Body of pancreas (tissue), 4 donors: ENCODE measurements around the gene IL34.

Experiments used
- CTCF ChIP-seq, 7 experiments: fragments of 450-650 bp in 4 of 7; fragments of 200-600 bp in 3 of 7; sonication (generic) in 3 of 7; IDR thresholded peaks; one replicate each; pipeline ENCODE4 v1.5.1; 2016 to 2019; ENCODE audit warnings: antibody characterized with exemption in 7 of 7
- POLR2A ChIP-seq, 3 donors: fragments of 450-650 bp; IDR thresholded peaks; one replicate each; pipeline ENCODE4 v1.6.1; 2016; ENCODE audit warnings: antibody characterized with exemption in 3 of 3, mild to moderate bottlenecking in 2 of 3

DNA sequence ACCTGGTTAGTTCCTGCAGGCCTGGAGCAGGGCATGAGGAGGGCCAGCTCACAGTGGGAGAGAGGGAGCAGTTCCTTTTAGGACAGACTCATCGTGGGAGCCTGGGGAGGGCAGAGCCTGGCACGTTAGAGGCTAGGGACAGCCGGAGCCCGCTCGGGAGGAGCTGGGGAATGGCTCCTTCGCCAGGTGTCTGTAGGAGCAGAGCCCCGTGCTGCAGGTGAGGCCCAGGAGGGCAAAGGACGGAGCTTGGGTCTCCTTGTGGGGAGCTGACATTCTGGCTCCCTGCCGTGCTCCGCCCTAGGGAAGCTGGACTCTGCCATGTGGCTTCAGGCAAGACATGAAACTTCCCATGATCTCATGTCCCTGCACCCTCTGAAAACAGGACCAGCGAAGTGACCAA lies 58.2 kb downstream of the IL34 start:
- TF ChIP-seq POLR2A (IDR thresholded peaks at IDR 0.05) (no peak), CTCF (IDR thresholded peaks at IDR 0.05) (no peak)
